HepG2 (cell line): ENCODE data around the gene EXOC6B. TPM values are rescaled to one million over a fixed set of nuclear protein-coding genes. Genes with fewer than 3 reads are reported as not detected.

ENCODE experiments used
- EP300 ChIP-seq, 3 experiments: sonication (generic) in 1 of 3; formaldehyde crosslinking in 1 of 3; IDR thresholded peaks; 2 replicates each; pipeline versions ENCODE4 v1.5.1 to v1.6.1; 2011 to 2020; ENCODE audit warnings: low read depth in 2 of 3, low read length in 2 of 3, borderline replicate concordance in 1 of 3, improper control_type of control experiment in 1 of 3, mild to moderate bottlenecking in 1 of 3, missing genetic modification reagents in 1 of 3, moderate library complexity in 1 of 3
- IRX3 ChIP-seq: sonication (generic); formaldehyde crosslinking; IDR thresholded peaks from 2 replicates; pipeline ENCODE4 v1.8.1; 2023; ENCODE audit warnings: mild to moderate bottlenecking, low read depth, missing genetic modification reagents, borderline replicate concordance
- KDM3A ChIP-seq: IDR thresholded peaks from 2 replicates; pipeline ENCODE4 v1.6.1; 2018; ENCODE audit warnings: low read depth, missing compliant biosample characterization
- NCOR1 ChIP-seq: fragments of 200-600 bp; sonication (generic); IDR thresholded peaks from 2 replicates; pipeline ENCODE4 v1.7.0; 2017; ENCODE audit warnings: antibody characterized with exemption, low read length, borderline replicate concordance
- PPARG ChIP-seq: conservative IDR thresholded peaks from 2 replicates; pipeline ENCODE4 v1.6.1; 2016; ENCODE audit warnings: missing biosample characterization, missing genetic modification reagents
- RARG ChIP-seq: sonication (generic); formaldehyde crosslinking; IDR thresholded peaks from 2 replicates; pipeline ENCODE4 v1.4.0; 2020; ENCODE audit warnings: low read depth, mild to moderate bottlenecking, missing genetic modification reagents
- ZNF569 ChIP-seq: sonication (generic); formaldehyde crosslinking; IDR thresholded peaks from 2 replicates; pipeline ENCODE4 v1.5.0; 2020; ENCODE audit warnings: mild to moderate bottlenecking, missing genetic modification reagents, moderate library complexity, borderline replicate concordance
- ZNF720 ChIP-seq: sonication (generic); formaldehyde crosslinking; IDR thresholded peaks from 2 replicates; pipeline ENCODE4 v1.4.0; 2020; ENCODE audit warnings: missing genetic modification reagents
- ZNF792 ChIP-seq: IDR thresholded peaks from 2 replicates; pipeline ENCODE4 v1.6.1; 2016
- ZSCAN25 ChIP-seq: sonication (generic); formaldehyde crosslinking; IDR thresholded peaks from 2 replicates; pipeline ENCODE4 v1.8.0; 2022; ENCODE audit warnings: mild to moderate bottlenecking, missing genetic modification reagents
- polyA plus RNA-seq, 8 experiments: library from polyadenylated mRNA; depleted of rRNA in 3 of 8; stranded (reverse) in 7 of 8; unstranded in 1 of 8; fragments of >200 nt; fragmentation: Illumina TruSeq in 4 of 8; extraction: Trizol in 4 of 8; gene quantifications; 2 replicates each; pipeline versions ENCODE4 v1.2.1 to v1.2.3, GENCODE V29; 2011 to 2016; ENCODE audit warnings: low read depth in 4 of 8, missing spikeins in 1 of 8, mixed read lengths in 1 of 8; ENCODE audit not compliant: insufficient read depth in 1 of 8
- total RNA-seq, 5 experiments: library from RNA; depleted of rRNA; stranded (reverse); fragments of >200 nt; fragmentation: Illumina TruSeq; extraction: Trizol; gene quantifications; 2 replicates each; pipeline ENCODE4 v1.2.3, GENCODE V29; 2016; ENCODE audit warnings: low read depth in 1 of 5
- TF ChIP-seq, protein P1 (sequence below), 2 experiments: IDR thresholded peaks; 2 replicates each; pipeline ENCODE4 v1.6.1; 2011 to 2012; ENCODE audit warnings: low read length in 2 of 2, borderline replicate concordance in 1 of 2, low read depth in 1 of 2, mild to moderate bottlenecking in 1 of 2, moderate library complexity in 1 of 2
- TF ChIP-seq, protein P2 (sequence below): IDR thresholded peaks from 2 replicates; pipeline ENCODE4 v1.6.1; 2016; ENCODE audit warnings: low read depth
- TF ChIP-seq, protein P3 (sequence below): sonication (generic); formaldehyde crosslinking; IDR thresholded peaks from 2 replicates; pipeline ENCODE4 v1.4.0; 2020; ENCODE audit warnings: missing genetic modification reagents
- TF ChIP-seq, protein P4 (sequence below): sonication (generic); formaldehyde crosslinking; IDR thresholded peaks from 2 replicates; pipeline ENCODE4 v1.9.0; 2021; ENCODE audit warnings: missing genetic modification reagents, mild to moderate bottlenecking, borderline replicate concordance
- TF ChIP-seq, protein P5 (sequence below): sonication (generic); formaldehyde crosslinking; conservative IDR thresholded peaks from 2 replicates; pipeline ENCODE4 v1.8.1; 2023; ENCODE audit warnings: missing genetic modification reagents

The EXOC6B gene
- total and polyA plus RNA-seq, 2 of the 13 experiments (the other 11 are each of a cell fraction or from before 2014, with no cell fraction given) = 9.1 to 15.9 TPM

DNA sequence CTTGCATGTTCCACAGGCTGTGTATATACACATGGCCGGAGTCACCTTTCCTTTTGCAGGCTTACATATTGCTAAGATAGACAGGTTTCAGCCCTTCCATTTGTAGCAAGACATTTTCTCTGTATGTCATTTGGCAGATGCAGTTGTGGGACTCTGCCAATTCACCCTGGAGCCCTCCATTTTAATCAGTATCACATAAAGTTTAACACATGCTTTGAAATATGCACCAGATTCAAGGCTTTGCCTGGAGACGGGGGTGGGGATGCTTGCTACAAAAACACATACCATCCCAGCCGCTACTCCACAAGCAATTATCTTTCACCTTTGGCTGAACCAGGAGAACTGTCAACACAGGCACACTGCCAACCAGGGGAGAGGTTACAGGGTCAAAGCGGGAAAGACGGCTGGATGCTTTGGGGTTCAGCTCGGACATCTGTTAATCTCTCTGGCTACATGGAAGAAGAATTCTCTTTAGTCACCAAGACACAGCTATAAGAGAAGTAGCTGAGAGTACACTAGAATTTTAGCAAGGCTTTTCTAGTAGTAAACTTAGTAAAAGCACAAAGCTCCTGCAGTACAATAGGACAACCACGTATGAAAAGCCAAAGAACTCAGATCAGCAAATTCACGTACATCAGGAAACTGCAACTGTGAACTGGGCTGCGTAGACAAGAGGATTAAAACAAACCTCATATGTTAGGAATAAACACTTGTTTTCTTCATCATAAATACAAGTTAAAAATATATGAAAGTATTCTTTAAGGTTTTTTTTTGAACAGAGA is 130.9 kb downstream of the EXOC6B start (continued):
- TF ChIP-seq, protein P1, sequence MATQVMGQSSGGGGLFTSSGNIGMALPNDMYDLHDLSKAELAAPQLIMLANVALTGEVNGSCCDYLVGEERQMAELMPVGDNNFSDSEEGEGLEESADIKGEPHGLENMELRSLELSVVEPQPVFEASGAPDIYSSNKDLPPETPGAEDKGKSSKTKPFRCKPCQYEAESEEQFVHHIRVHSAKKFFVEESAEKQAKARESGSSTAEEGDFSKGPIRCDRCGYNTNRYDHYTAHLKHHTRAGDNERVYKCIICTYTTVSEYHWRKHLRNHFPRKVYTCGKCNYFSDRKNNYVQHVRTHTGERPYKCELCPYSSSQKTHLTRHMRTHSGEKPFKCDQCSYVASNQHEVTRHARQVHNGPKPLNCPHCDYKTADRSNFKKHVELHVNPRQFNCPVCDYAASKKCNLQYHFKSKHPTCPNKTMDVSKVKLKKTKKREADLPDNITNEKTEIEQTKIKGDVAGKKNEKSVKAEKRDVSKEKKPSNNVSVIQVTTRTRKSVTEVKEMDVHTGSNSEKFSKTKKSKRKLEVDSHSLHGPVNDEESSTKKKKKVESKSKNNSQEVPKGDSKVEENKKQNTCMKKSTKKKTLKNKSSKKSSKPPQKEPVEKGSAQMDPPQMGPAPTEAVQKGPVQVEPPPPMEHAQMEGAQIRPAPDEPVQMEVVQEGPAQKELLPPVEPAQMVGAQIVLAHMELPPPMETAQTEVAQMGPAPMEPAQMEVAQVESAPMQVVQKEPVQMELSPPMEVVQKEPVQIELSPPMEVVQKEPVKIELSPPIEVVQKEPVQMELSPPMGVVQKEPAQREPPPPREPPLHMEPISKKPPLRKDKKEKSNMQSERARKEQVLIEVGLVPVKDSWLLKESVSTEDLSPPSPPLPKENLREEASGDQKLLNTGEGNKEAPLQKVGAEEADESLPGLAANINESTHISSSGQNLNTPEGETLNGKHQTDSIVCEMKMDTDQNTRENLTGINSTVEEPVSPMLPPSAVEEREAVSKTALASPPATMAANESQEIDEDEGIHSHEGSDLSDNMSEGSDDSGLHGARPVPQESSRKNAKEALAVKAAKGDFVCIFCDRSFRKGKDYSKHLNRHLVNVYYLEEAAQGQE (IDR thresholded peaks at IDR 0.05; ENCODE audit: borderline replicate concordance in 1 of 2, low read depth in 1 of 2, low read length in 2 of 2) = peak in 1 of 2 experiments; percentile 62; a peak in 1 of 4 replicates
- TF ChIP-seq, protein P2, sequence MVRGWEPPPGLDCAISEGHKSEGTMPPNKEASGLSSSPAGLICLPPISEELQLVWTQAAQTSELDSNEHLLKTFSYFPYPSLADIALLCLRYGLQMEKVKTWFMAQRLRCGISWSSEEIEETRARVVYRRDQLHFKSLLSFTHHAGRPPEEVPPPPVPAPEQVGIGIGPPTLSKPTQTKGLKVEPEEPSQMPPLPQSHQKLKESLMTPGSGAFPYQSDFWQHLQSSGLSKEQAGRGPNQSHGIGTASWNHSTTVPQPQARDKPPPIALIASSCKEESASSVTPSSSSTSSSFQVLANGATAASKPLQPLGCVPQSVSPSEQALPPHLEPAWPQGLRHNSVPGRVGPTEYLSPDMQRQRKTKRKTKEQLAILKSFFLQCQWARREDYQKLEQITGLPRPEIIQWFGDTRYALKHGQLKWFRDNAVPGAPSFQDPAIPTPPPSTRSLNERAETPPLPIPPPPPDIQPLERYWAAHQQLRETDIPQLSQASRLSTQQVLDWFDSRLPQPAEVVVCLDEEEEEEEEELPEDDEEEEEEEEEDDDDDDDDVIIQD (CRISPR knock-in tag) = peak; percentile 76
- TF ChIP-seq EP300 (IDR thresholded peaks at IDR 0.05; ENCODE audit: low read depth in 2 of 2, low read length in 2 of 2) (peak in 1 of 2 experiments; percentile 88; a peak in 2 of 4 replicates), EP300 (CRISPR knock-in tag; IDR thresholded peaks at IDR 0.05; ENCODE audit: borderline replicate concordance) (peak; percentile 75; the same call in 1 of the 2 replicates), ZNF720 (CRISPR knock-in tag) (no peak), KDM3A (CRISPR knock-in tag) (peak; percentile 55; the same call in 1 of the 2 replicates), ZNF792 (CRISPR knock-in tag) (peak; percentile 59; the same call in 1 of the 2 replicates), RARG (CRISPR knock-in tag) (no peak), PPARG (peak; percentile 100), NCOR1 (peak; percentile 96; the same call in 1 of the 2 replicates), IRX3 (CRISPR knock-in tag) (peak; percentile 35; the same call in 1 of the 2 replicates), ZSCAN25 (CRISPR knock-in tag) (0 out of 2 replicates have a peak, but pooled peaks have one; percentile 35), ZNF569 (no peak)
- TF ChIP-seq, protein P3, sequence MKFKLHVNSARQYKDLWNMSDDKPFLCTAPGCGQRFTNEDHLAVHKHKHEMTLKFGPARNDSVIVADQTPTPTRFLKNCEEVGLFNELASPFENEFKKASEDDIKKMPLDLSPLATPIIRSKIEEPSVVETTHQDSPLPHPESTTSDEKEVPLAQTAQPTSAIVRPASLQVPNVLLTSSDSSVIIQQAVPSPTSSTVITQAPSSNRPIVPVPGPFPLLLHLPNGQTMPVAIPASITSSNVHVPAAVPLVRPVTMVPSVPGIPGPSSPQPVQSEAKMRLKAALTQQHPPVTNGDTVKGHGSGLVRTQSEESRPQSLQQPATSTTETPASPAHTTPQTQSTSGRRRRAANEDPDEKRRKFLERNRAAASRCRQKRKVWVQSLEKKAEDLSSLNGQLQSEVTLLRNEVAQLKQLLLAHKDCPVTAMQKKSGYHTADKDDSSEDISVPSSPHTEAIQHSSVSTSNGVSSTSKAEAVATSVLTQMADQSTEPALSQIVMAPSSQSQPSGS (CRISPR knock-in tag) = peak; percentile 71; the same call in 1 of the 2 replicates
- TF ChIP-seq, protein P4, sequence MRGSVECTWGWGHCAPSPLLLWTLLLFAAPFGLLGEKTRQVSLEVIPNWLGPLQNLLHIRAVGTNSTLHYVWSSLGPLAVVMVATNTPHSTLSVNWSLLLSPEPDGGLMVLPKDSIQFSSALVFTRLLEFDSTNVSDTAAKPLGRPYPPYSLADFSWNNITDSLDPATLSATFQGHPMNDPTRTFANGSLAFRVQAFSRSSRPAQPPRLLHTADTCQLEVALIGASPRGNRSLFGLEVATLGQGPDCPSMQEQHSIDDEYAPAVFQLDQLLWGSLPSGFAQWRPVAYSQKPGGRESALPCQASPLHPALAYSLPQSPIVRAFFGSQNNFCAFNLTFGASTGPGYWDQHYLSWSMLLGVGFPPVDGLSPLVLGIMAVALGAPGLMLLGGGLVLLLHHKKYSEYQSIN (CRISPR knock-in tag) = no peak
- TF ChIP-seq, protein P5, sequence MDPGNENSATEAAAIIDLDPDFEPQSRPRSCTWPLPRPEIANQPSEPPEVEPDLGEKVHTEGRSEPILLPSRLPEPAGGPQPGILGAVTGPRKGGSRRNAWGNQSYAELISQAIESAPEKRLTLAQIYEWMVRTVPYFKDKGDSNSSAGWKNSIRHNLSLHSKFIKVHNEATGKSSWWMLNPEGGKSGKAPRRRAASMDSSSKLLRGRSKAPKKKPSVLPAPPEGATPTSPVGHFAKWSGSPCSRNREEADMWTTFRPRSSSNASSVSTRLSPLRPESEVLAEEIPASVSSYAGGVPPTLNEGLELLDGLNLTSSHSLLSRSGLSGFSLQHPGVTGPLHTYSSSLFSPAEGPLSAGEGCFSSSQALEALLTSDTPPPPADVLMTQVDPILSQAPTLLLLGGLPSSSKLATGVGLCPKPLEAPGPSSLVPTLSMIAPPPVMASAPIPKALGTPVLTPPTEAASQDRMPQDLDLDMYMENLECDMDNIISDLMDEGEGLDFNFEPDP (CRISPR knock-in tag) = 0 out of 2 replicates have a peak, but pooled peaks have one; percentile 54
